K562 (cell line): ENCODE measurements around the gene GRK4. TPM values are rescaled to one million over a fixed set of nuclear protein-coding genes. Genes with fewer than 3 reads are reported as not detected.
A peak's percentile ranks its signal among the peaks of the same experiment; 100 is the strongest.

Source experiments
- ATAC-seq: fragments of 200-7000 bp; cut with Tn5 transposase; 3 replicates; pipeline ENCODE4 v1.9.1; 2020; ENCODE audit warnings: moderate library complexity
- BruUV-seq: library from RNA; stranded (reverse); fragments of 400-500 nt; replicated peaks from 2 replicates; lab custom pipeline; 2021; lab: Mats Ljungman, UMichigan
- CTCF ChIA-PET: fragments of 300-600 bp; formaldehyde crosslinking; extraction: SDS; loops from one replicate; lab custom pipeline; 2021; ENCODE audit warnings: low intra/inter-chr PET ratio; lab: Yijun Ruan, JAX
- POLR2A ChIA-PET: fragments of 300-600, 350-650 bp; sonication (Branson Sonifier 250); formaldehyde crosslinking; extraction: SDS; loops from one replicate; lab custom pipeline; 2021; ENCODE audit warnings: antibody characterized with exemption, inconsistent platforms; lab: Yijun Ruan, JAX
- DNase-seq, 4 experiments: peaks; one replicate each; pipeline versions ENCODE4 v3.0.0 to v3.0.0-alpha.2; 2011 to 2018; ENCODE audit warnings: low spot score in 3 of 4, mixed read lengths in 3 of 4; ENCODE audit errors: extremely low read depth in 1 of 4
- FAIRE-seq: peaks from 2 replicates; lab custom pipeline; 2011; peaks lifted over from hg19 to GRCh38; lab: Jason Lieb, UNC
- H2AFZ ChIP-seq: 2 replicates; pipeline ENCODE4 v1.6.0; 2011; ENCODE audit warnings: low read depth, low read length, control low read depth, inconsistent platforms
- H3K27ac ChIP-seq: fragments of 200-600 bp; 3 replicates; pipeline ENCODE4 v1.8.0; 2011; ENCODE audit warnings: low read depth, mild to moderate bottlenecking, control low read depth, inconsistent platforms, low read length, moderate library complexity, mixed read lengths; ENCODE audit errors: extremely low read depth
- H3K27me3 ChIP-seq, 2 experiments: fragments of 300-600 bp in 1 of 2; 2 replicates in 1 of 2; 3 replicates in 1 of 2; pipeline versions ENCODE4 v1.6.0 to v1.8.0; 2011; ENCODE audit warnings: inconsistent platforms in 2 of 2, low read length in 2 of 2, mild to moderate bottlenecking in 1 of 2, mixed read lengths in 1 of 2, moderate library complexity in 1 of 2; ENCODE audit not compliant: control insufficient read depth in 2 of 2, insufficient read depth in 2 of 2
- H3K36me3 ChIP-seq: fragments of 300-600 bp; 3 replicates; pipeline ENCODE4 v1.8.0; 2011; ENCODE audit warnings: mild to moderate bottlenecking, low read length, inconsistent platforms; ENCODE audit not compliant: control insufficient read depth, insufficient read depth
- H3K4me1 ChIP-seq, 2 experiments: fragments of 200-600 bp in 1 of 2; replicated peaks in 1 of 2; 2 replicates in 1 of 2; 3 replicates in 1 of 2; pipeline versions ENCODE4 v1.5.1 to v1.8.0; 2011; ENCODE audit warnings: inconsistent platforms in 2 of 2, low read length in 2 of 2, mild to moderate bottlenecking in 1 of 2, mixed read lengths in 1 of 2, moderate library complexity in 1 of 2; ENCODE audit not compliant: control insufficient read depth in 2 of 2, insufficient read depth in 2 of 2
- H3K4me2 ChIP-seq: 2 replicates; pipeline ENCODE4 v1.6.1; 2011; ENCODE audit warnings: low read length, control low read depth, inconsistent platforms, mixed read lengths; ENCODE audit not compliant: insufficient read depth
- H3K4me3 ChIP-seq: fragments of 200-600 bp; sonication (generic), shearing (Covaris generic); 2 replicates; pipeline ENCODE4 v1.5.1; 2016; ENCODE audit warnings: control low read depth, inconsistent platforms
- H3K79me2 ChIP-seq: fragments of 200-600 bp; 3 replicates; pipeline ENCODE4 v1.8.0; 2011; ENCODE audit warnings: low read length, inconsistent platforms; ENCODE audit not compliant: control insufficient read depth, insufficient read depth
- H3K9ac ChIP-seq, 2 experiments: 2 replicates each; pipeline versions ENCODE4 v1.6.0 to v1.6.1; 2011; ENCODE audit warnings: low read depth in 2 of 2, low read length in 2 of 2, control low read depth in 1 of 2, inconsistent platforms in 1 of 2, mild to moderate bottlenecking in 1 of 2, mixed read lengths in 1 of 2; ENCODE audit not compliant: insufficient read depth in 1 of 2
- H3K9me1 ChIP-seq: one replicate; pipeline ENCODE4 v1.6.0; 2011; ENCODE audit warnings: inconsistent platforms, mild to moderate bottlenecking, low read length, moderate library complexity; ENCODE audit not compliant: control insufficient read depth, insufficient read depth
- H3K9me3 ChIP-seq: replicated peaks from 2 replicates; pipeline ENCODE4 v1.5.1; 2011; ENCODE audit warnings: low read depth, low read length, inconsistent platforms; ENCODE audit not compliant: control insufficient read depth, insufficient read depth
- H4K20me1 ChIP-seq: replicated peaks from 2 replicates; pipeline ENCODE4 v1.6.1; 2011; ENCODE audit warnings: low read length, inconsistent platforms, mixed read lengths; ENCODE audit not compliant: control insufficient read depth, insufficient read depth
- ARID1B ChIP-seq: fragments of 450-650 bp; IDR thresholded peaks from 2 replicates; pipeline ENCODE4 v1.6.1; 2016; ENCODE audit warnings: antibody characterized with exemption, mild to moderate bottlenecking, inconsistent platforms
- BCL6 ChIP-seq: fragments of 250-450 bp; sonication (Bioruptor Pico); IDR thresholded peaks from 2 replicates; pipeline ENCODE4 v1.4.0; 2020
- BRD9 ChIP-seq: fragments of 450-650 bp; IDR thresholded peaks from 2 replicates; pipeline ENCODE4 v1.6.1; 2018; ENCODE audit warnings: low read depth; ENCODE audit not compliant: partially characterized antibody
- CBFA2T3 ChIP-seq: fragments of 450-650 bp; IDR thresholded peaks from 2 replicates; pipeline ENCODE4 v1.6.1; 2017
- CBX3 ChIP-seq, 2 experiments: IDR thresholded peaks; 1 replicate in 1 of 2; 2 replicates in 1 of 2; pipeline ENCODE4 v1.6.1; 2012; ENCODE audit warnings: inconsistent platforms in 2 of 2, low read length in 2 of 2, borderline replicate concordance in 1 of 2, control low read depth in 1 of 2
- CBX5 ChIP-seq: IDR thresholded peaks from 2 replicates; pipeline ENCODE4 v1.6.1; 2014; ENCODE audit warnings: low read depth, borderline replicate concordance
- COPS2 ChIP-seq: fragments of 450-650 bp; conservative IDR thresholded peaks from 2 replicates; pipeline ENCODE4 v1.6.1; 2016; ENCODE audit warnings: mild to moderate bottlenecking, moderate library complexity
- DPF2 ChIP-seq: fragments of 450-650 bp; IDR thresholded peaks from 2 replicates; pipeline ENCODE4 v1.6.1; 2016
- FIP1L1 ChIP-seq: fragments of 200-400 bp; formaldehyde crosslinking; IDR thresholded peaks from 2 replicates; pipeline ENCODE4 v1.6.1; 2018; ENCODE audit warnings: mild to moderate bottlenecking, low read depth, low read length; ENCODE audit not compliant: poor library complexity, severe bottlenecking
- PHB ChIP-seq: fragments of 250-450 bp; sonication (Bioruptor Pico); IDR thresholded peaks from 2 replicates; pipeline ENCODE4 v1.5.0; 2021
- SMAD1 ChIP-seq: fragments of 150-350 bp; IDR thresholded peaks from 2 replicates; pipeline ENCODE4 v1.6.1; 2014; ENCODE audit warnings: low read length, low read depth; ENCODE audit not compliant: partially characterized antibody
- THRAP3 ChIP-seq: fragments of 450-650 bp; IDR thresholded peaks from 2 replicates; pipeline ENCODE4 v1.6.1; 2016; ENCODE audit warnings: mild to moderate bottlenecking, inconsistent platforms, borderline replicate concordance
- TRIM24 ChIP-seq, 2 experiments: fragments of 450-650 bp; IDR thresholded peaks; 2 replicates each; pipeline ENCODE4 v1.6.1; 2016
- TRIM28 ChIP-seq: fragments of 450-650 bp; IDR thresholded peaks from 2 replicates; pipeline ENCODE4 v1.6.1; 2017
- ZFP30 ChIP-seq: fragments of 250-450 bp; sonication (Bioruptor Pico); IDR thresholded peaks from 2 replicates; pipeline ENCODE4 v1.8.0; 2022; ENCODE audit warnings: moderate library complexity, mild to moderate bottlenecking, inconsistent platforms, borderline replicate concordance
- ZFP36 ChIP-seq: fragments of 150-350 bp; IDR thresholded peaks from 2 replicates; pipeline ENCODE4 v1.6.1; 2018; ENCODE audit warnings: low read length, low read depth; ENCODE audit not compliant: partially characterized antibody
- ZNF212 ChIP-seq: fragments of 450-650 bp; formaldehyde crosslinking; IDR thresholded peaks from 2 replicates; pipeline ENCODE4 v1.4.0; 2020; ENCODE audit warnings: mild to moderate bottlenecking
- ZNF77 ChIP-seq: fragments of 250-450 bp; sonication (Bioruptor Pico); IDR thresholded peaks from 2 replicates; pipeline ENCODE4 v1.5.0; 2020
- WGBS: fragments of 100-300 bp; shearing (Covaris generic); methylation state at CpG from one replicate; pipeline ENCODE4 v1.1.6; 2016; ENCODE audit warnings: low coverage, mixed read lengths; ENCODE audit not compliant: insufficient coverage; ENCODE audit errors: missing lambda C conversion rate; 5-methylcytosine and 5-hydroxymethylcytosine counted together
- in situ Hi-C: fragments of 300-500 bp; cut with MboI; formaldehyde crosslinking; loops from 4 replicates; pipeline ENCODE4 v1.15.0; 2018; ENCODE audit warnings: inconsistent platforms, mixed read lengths
- intact Hi-C: fragments of 100-400 bp; cut with micrococcal nuclease; formaldehyde crosslinking; loops from 2 replicates; pipeline ENCODE4 v1.14.2; 2022
- polyA plus RNA-seq, 8 experiments: library from polyadenylated mRNA; depleted of rRNA in 4 of 8; stranded (reverse) in 5 of 8; unstranded in 3 of 8; fragments of >200 nt; fragmentation: Nextera tagmentation in 2 of 8; fragmentation: Illumina TruSeq in 1 of 8; extraction: Ambion mirVana in 2 of 8; extraction: Trizol in 1 of 8; gene quantifications; 2 replicates each; pipeline versions ENCODE4 v1.2.1 to v1.2.3, GENCODE V29; 2011 to 2014; ENCODE audit warnings: inconsistent platforms in 1 of 8, missing spikeins in 1 of 8
- total RNA-seq, 7 experiments: library from RNA; depleted of rRNA in 6 of 7; stranded (reverse); fragments of >200 nt in 6 of 7; fragmentation: Illumina TruSeq in 2 of 7; extraction: Trizol in 2 of 7; gene quantifications; 2 replicates each; pipeline versions ENCODE4 v1.2.1 to v1.2.3, GENCODE V29; 2011 to 2021; ENCODE audit warnings: low replicate concordance in 1 of 7
- TF ChIP-seq, protein P1 (sequence below): sonication (generic); formaldehyde crosslinking; IDR thresholded peaks from 2 replicates; pipeline ENCODE4 v1.5.0; 2020; ENCODE audit warnings: missing genetic modification reagents
- TF ChIP-seq, protein P2 (sequence below): sonication (generic); formaldehyde crosslinking; IDR thresholded peaks from 2 replicates; pipeline ENCODE4 v1.9.0; 2022; ENCODE audit warnings: mild to moderate bottlenecking, missing genetic modification reagents

GRK4 gene
- total and polyA plus RNA-seq, 9 of the 15 experiments (the other 6 are each of a cell fraction or from before 2014, with no cell fraction given): 1.1 to 4.8 (median 2.6) TPM

- TF ChIP-seq ARID1B: peak; percentile 16; the same call in 1 of the 2 replicates
- no peak for TF ChIP-seq ZNF77 (CRISPR knock-in tag)
- TF ChIP-seq ZNF212 (CRISPR knock-in tag): no peak
- no peak for TF ChIP-seq BRD9
- TF ChIP-seq, protein P1, sequence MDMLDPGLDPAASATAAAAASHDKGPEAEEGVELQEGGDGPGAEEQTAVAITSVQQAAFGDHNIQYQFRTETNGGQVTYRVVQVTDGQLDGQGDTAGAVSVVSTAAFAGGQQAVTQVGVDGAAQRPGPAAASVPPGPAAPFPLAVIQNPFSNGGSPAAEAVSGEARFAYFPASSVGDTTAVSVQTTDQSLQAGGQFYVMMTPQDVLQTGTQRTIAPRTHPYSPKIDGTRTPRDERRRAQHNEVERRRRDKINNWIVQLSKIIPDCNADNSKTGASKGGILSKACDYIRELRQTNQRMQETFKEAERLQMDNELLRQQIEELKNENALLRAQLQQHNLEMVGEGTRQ: no peak
- no peak for TF ChIP-seq THRAP3
- TF ChIP-seq DPF2: 0 out of 2 replicates have a peak, but pooled peaks have one; percentile 19
Observed at GRCh38 chr4:2977211-2978088, 14.1 kb downstream of the GRK4 start (continued).

- H3K9me3 ChIP-seq: peaks cover 14% of the 10 kb centered on the region
- no peak overlapping the region for H3K4me2 ChIP-seq
- no TSS peak for BruUV-seq
- no peaks in the 10 kb centered on the region for H3K9me1 ChIP-seq
- H2AFZ ChIP-seq: no peak overlapping the region
- H3K79me2 ChIP-seq: no peaks in the 10 kb centered on the region
- H3K4me1 ChIP-seq: peaks cover 5 to 8% of the 10 kb centered on the region in 2 experiments; a peak in 3 of 5 replicates
- H3K4me3 ChIP-seq: no peak overlapping the region
- H3K36me3 ChIP-seq: no peaks in the 10 kb centered on the region
- WGBS: 3% methylated on average over 4 of the region's 4 CpGs
- peaks cover 0 to 4% of the 10 kb centered on the region in 2 experiments; a peak in 1 of 5 replicates for H3K27me3 ChIP-seq
- no peak overlapping the region for H3K9ac ChIP-seq
- FAIRE-seq: no peak
- DNase-seq: no peak
- intact Hi-C loops: no loop called here
- ChIA-PET POLR2A (interaction anchor here (1.2 kb wide), 1 partner anchor 14 kb away, joined by 4 read pairs; no protein-coding TSS in a partner anchor), CTCF (no interaction called here)
- in situ Hi-C loops: no loop called here
- H4K20me1 ChIP-seq: no peaks in the 10 kb centered on the region
- no peak for ATAC-seq
- H3K27ac ChIP-seq: no peak overlapping the region
- peak; percentile 95 for TF ChIP-seq TRIM28
- TF ChIP-seq CBX3 (IDR thresholded peaks at IDR 0.05; ENCODE audit: borderline replicate concordance in 1 of 2, low read length in 2 of 2): peak in 1 of 2 experiments; percentile 92; a peak in 2 of 3 replicates
- 0 out of 2 replicates have a peak, but pooled peaks have one; percentile 72 for TF ChIP-seq CBX5
- no peak for TF ChIP-seq ZFP30 (CRISPR knock-in tag)
- TF ChIP-seq, protein P2, sequence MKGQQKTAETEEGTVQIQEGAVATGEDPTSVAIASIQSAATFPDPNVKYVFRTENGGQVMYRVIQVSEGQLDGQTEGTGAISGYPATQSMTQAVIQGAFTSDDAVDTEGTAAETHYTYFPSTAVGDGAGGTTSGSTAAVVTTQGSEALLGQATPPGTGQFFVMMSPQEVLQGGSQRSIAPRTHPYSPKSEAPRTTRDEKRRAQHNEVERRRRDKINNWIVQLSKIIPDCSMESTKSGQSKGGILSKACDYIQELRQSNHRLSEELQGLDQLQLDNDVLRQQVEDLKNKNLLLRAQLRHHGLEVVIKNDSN (CRISPR knock-in tag): no peak
- no peak for TF ChIP-seq FIP1L1
- no peak for TF ChIP-seq BCL6 (CRISPR knock-in tag)
- peak in 1 of 2 experiments; percentile 62; a peak in 2 of 4 replicates for TF ChIP-seq TRIM24 (IDR thresholded peaks at IDR 0.05)
- TF ChIP-seq ZFP36: peak; percentile 20
- TF ChIP-seq PHB (CRISPR knock-in tag): no peak
- no peak for TF ChIP-seq SMAD1
- TF ChIP-seq COPS2: no peak
- TF ChIP-seq CBFA2T3: no peak
Observed at GRCh38 chr4:2981256-2981819, 18.0 kb downstream of the GRK4 start.
